ENCODE results near the gene ATIC.
A peak's percentile ranks its signal among the peaks of the same experiment; 100 is the strongest.

ATIC gene

DNA sequence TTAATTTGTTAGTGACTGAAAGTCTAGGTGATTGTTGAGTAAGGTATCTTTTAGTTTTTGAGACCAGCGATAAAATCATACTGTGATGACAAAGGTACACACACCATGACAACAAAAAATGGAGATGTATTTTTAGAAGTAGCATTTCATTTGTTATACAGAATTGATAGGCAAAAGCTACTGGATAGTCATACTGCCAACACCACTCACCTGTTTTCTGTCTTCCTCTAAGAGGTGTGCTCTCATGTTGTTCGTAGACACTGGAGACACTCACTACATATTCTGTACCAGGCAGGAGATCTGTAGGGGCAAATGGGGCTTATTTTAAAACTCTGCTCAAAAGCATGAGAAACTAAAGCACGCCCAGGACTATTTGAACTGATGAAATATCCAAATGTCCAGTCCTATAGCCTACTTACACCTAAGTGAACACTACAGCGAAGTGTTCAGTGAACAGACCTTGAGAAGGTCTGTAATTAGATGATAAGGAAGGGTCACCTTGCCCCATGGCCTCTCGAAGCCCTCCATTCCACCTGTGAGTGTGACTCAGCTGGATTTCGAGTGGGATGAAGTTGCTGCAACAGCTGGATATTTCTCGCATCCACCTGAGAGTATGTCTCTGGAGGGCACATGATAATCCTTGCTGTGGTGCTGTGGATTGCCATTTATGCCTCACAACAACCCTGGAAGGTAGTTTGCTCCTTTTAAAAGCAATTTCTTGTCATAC lies 76.3 kb downstream of the ATIC start:
- intact Hi-C loops (cut with DNase I): no loop called here
- no peak for DNase-seq

DNA sequence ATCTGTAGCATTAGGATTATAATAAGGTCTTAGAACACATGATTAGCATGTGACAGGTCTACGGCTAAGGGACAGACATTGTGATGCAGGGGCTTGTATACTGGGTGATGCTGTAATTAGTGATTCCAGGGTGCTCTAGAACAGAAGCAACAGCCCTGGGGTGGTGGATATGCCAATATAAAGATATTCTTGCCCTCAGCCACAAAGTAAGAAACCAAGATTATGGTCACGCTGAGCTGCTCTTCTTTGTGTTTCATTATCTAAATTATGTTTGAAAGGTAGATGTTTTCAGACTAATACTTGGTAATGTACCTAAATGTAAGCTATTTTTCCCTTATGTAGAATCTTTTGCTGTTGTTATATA lies 78.7 kb downstream of the ATIC start:
- no peak for DNase-seq
- intact Hi-C loops (cut with DNase I): no loop called here

DNA sequence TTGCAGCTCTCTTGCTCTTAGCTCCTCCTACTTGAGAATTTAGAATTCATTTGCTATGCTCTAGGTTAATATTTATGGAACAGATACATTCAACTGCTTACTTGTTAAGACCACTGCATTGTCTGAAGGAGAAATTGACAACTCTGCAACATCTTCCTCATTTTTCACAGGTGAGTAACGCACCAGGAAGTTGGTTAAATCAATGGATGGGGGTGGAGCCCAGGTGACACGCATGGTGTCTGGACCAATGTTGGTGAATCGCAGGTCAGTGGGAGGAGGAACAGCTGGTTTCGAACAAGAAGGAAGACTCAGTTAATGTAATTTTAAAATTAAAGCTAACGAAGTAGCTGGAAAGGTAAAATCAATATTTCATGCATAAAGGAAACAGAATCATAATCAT lies 79.7 kb downstream of the ATIC start:
- no peak for DNase-seq

DNA sequence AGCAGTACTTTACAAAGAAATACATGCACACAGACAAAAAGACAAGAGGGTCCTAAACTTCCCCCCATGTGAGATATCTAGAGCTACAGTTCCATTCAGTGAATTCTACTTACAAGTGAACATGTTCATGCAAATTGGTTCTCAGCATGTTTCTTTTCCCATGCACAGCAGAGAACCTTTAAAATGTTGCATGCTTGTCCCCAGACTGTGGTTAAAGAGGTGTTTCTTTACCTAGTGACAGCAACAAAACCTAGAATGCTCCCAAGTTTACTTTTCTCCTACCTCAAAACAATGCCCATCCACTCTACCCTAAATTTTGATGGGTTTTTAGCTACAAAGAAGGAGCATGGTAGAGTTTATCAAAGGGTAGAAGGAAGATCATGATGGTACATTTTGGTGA lies 80.3 kb downstream of the ATIC start:
- DNase-seq: no peak
- intact Hi-C loops (cut with DNase I): no loop called here

More for the DNA sequence above, 79.7 kb downstream of the ATIC start:
- intact Hi-C loops (cut with DNase I): no loop called here

DNA sequence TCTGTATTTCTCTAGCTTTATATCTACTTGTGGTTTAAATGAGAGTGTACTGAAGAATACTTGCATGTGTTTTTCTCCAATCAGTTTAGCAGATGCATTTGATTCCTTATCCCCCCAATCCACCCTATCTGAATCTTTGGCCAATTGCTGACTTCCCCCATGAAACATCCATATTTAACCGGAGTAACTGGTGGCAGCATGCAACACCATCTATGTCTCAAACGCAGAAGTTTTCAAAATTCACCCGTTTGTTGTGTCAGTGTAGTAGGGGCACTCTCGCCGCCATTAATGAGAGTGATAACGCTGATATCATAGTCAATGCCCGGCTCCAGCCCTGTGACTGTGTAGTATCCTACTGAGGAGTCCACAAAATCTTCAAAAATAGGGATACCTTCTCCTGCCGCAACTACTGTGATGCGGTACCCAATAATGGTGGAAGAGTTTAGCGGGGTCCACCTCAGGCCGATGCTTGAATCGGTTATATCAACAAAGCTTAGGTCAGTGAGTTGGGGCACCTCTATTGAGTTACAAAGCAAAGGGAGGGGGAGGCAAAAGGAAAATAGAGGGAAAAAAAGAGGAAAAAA lies 80.9 kb downstream of the ATIC start:
- intact Hi-C loops (cut with DNase I): no loop called here
- DNase-seq: no peak

DNA sequence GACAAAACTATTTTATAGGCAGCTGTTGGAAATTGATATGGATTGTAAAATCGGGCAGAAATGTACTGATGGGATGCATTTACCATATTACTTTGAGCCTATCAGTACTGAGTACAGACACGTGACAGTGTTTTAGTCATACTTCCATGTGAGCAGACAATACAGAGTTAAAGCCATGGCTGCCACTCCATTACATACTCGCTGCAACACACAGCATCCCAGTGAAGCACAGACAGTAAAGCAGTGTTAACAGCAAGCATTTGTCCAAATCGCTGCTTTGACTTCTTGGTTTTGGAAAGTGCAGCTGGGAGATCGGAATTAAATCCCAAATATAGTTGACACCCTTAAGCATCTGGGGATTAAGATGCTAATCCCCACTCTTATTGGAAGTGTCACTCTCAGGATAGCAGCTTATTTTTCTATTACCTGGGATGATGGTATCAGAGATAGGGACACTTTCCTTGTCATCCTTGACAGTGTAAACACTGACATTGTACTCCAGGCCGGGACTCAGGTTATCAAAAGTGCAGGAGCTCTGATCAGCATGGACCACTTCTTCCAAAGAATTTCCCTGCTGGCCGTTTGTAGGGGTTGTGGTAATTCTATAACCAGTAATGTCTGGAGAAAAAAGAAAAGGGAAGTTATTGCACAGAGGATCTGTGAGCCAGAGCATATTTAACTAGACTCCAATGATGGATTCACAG lies 82.4 kb downstream of the ATIC start:
- peak in 1 of 42 donors; percentile 15 for DNase-seq
- intact Hi-C loops (cut with DNase I): no loop called here

DNA sequence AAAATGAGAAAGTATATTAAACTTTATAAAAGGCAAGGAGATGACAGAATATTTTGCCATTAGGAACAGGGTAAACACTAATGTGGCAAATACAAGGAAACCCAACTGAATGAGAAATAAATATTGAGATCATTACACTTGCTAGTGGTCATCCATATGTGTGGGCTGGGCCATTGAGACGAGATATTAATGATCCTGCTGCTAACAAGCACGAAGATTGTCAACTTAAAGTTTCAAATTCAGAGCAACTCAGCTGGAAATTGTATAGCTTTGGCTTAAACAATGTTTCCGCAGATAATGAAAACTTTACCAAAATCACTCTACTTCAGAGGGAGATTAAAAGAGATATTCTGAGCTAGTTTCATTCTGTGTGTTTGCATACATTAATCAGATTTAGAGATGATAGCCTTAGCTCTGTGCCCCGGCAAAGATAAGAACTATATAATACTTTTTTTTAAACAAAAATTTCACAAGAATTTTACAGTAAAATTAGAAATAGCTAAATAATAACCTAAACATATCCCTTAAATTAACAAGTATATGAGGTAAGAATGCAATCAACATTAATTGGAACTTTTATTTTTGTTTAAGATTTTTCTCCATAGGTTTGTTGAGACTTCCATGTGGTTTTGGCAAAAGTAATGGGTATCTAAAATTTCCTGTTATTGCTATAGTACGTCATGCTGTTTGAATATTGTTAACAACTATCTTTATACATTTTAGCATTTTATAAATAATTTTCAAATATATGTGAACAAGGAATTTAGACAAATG lies 84.0 kb downstream of the ATIC start:
- no peak for DNase-seq
- intact Hi-C loops (cut with DNase I): no loop called here

DNA sequence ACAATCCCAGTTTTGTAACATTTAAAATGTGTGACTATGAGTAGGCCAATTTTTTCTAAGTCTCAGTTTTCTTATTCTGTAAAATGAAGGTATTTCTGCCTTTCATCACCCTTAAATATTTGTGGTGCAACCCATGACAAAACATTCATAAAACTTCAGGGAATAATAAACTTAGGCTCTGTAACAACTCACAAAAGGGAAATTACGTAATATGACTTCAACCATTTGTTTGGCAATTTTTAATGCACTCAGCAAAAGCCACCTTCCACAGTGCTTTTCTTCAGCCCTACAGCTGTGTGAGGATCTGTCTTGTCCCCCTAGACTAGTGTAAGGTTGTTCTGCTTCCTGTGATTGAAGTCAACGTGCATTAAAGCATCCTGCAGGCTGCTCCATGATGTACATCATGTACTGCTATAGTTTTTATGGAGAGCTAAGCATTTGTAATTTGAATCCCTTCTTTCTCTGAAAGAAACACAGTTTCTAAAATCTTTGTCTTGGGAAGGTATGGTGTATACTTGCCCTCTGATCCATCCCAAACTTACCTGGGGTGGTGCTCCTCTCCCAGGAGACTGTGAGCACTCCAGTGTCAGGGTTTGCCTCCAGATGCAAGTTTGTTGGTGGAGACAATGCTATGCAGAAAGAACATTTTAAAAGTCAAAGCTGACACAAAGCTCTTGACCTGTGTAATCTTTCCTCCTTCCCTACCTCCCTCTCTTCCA lies 84.9 kb downstream of the ATIC start:
- intact Hi-C loops (cut with DNase I): no loop called here
- no peak for DNase-seq

DNA sequence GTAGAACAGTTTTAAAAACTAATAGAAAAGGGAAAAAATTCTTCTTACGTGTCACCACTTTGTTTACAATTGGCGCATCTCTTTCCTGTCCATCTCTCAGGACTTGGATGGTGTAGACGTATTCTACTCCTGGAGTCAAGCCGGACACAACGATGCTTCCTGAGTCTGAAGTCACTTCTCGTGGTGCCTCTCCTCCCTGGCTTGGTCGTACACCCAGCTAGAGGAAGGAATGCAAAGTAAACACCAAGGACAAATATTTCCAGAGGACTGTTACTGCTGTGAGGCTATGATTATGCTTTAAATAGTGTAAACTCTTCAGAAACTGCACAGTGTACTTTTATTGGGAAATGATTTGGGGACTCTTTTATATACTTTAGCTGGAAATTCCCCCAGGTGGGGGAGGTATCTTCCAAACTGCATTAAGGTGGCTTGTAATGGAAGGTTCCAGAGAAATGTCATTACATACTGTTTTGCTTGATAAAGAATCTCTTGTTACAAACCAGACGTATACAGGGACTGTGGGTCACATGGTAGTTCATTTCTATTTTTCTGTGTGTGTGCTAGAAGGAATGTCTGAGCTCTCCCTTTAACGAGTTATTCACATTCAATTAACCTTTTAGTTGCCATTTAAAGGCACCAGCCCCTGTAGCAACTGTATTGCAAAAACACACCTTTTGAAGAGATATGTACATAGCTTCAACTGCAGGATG lies 85.9 kb downstream of the ATIC start:
- intact Hi-C loops (cut with DNase I): no loop called here
- DNase-seq: no peak

DNA sequence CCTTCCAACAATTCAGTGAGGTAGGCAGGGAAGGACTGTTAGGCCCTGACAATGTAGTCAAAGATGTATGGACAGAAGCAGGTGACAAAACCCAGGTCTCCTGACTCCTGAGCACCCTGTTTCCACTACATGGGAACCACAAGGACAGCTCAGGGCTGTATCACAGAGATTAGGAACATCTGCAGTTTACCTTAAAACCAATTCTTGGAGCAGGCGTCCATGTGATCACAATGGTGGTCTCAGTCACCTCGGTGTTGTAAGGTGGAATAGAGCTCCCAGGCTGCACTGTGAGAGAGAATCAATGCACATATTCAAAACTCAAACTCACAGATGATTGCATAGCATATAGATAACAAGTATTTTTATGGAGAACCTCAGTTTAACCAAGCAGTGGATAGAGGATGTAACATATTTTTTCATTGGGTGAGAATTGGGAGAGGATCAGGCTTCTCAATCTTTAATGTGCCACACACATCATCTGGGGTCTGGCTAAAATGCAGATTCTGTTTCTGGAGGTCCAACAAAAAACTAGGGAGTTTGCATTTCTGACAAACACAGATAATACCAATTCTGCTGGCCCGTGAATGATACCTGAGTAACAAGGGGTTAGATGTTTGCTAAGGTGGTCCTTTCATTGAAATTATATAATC lies 87.3 kb downstream of the ATIC start:
- intact Hi-C loops (cut with DNase I): no loop called here
- no peak for DNase-seq
